ENCODE data around the gene ZNF778.

ZNF778 gene

DNA sequence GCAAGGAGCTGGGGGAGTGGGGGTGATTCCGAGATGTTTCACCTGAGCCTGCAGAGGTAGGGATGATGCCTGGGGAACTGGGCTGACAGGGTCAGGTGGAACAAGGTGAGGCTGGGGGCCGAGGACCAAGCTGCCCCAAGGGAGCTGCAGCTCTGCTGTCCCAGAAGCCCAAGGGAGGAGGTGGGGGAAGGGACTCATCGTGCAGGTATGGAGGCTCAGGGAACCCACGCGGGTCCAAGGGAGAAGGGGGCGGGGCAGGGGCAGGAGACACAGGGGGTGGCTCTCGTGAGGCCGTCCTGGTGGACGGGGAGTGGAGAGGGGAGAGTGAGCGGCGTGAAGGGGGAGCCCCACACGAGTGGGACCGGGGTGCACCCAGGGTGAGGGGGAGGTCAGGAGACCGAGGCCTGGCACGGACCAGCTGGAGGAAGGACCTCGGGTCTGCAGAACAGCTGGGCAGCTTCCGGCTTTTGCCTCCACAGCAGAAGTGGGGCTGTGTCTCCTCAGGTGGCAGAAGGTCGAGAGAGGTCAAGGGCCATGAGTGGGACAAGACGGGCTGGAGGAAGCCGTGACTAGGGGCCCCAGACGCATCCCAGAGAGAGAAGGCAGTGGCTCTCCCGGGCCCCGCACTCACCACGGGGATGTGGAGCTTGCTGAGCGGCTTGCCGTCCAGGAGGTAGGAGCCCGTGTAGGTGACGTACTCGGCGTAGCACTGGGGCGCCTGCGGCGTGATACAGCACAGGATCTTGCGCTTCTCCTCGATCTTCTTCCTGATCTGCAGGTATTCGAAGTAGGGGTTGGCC lies 61.1 kb downstream of the ZNF778 start:
- DNase-seq = no peak

DNA sequence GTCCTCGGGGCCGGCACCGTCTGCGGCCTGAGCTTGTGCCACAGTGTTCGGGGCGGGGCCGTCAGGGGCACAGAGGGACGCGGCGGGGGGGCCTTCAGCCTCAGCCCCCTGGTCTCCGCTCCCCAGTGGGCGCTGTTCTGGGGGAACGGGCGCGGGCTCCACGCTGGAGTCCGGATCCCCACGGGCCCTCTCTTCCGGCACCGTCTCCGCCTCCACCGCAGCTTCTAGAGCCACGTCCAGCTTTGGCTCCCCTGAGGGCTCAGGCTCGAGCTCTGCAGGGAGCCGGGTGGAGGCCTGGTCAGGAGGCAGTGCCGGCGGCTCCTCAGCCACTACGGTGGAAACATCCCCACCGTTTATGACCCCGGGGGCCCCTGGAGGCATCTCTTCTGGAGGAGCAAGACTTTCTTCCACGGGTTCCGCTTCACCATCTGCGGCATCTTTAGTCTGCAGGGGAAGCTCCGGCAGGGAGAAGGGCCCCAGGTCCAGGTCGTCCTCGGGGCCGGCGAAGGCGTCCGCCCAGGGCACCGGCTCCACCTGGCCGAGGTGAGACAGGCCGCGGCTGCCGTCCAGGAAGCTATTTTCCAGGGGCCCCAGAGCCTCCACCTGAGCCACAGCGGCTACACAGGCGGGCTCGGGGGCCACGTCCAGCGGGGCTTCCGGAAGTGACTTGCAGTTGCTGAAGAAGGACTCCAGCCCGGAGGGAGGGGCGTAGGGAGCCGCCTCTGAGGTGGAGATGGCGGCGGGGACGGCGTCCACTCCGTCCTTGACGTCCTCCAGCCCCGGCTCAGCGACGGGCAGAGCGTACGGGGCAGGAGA lies 62.4 kb downstream of the ZNF778 start:
- no peak for DNase-seq

DNA sequence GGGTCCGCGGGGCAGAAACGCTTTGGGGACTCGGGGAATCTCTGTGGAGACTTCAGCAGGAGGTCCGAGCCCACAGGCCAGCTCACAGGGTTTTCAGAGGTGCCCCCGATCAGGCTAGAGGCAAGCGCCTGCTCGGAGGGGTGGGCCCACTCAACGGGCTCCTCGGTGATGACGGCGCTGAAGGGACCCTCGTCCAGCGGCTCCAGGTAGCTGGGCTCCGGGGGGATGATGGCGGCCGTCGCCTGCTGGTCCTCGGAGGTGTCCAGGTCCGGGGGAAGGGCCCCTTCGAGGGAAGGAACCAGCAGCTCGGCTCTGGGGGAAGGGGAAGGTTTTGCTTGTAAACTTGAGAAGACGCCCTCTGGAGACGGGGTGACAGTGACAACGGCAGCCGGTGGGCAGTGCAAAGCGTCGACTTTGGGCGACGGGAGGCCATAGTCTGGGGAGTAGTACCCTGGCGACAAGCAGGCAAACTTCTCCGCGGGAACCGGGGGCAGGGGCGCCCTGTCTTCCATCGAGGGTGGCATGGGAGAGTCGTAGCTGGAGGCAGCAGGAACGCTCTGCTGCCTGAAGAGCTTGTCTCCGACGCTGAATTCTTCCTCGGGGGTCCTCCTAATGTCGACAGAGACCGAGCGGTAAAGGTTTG lies 63.2 kb downstream of the ZNF778 start:
- DNase-seq = no peak

DNA sequence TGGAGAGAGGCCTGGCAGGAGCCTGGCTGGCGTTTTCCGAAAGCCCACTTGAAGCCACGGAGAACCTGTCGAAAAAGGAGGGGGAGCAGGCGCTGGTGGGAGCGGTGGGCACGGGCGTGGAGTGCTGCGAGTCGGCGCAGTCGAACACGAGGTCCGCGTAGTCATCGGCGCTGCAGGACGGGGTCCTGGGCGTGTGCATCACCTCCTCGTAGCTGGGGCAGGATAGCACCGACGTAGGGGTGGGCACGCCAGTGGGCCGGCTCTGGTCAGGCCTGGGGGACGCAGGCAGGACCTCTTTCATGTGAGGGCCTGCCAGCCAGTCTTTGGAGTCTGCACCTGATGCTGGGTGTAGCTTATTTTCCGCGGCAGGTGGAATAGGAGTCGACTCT lies 63.7 kb downstream of the ZNF778 start:
- DNase-seq = no peak

DNA sequence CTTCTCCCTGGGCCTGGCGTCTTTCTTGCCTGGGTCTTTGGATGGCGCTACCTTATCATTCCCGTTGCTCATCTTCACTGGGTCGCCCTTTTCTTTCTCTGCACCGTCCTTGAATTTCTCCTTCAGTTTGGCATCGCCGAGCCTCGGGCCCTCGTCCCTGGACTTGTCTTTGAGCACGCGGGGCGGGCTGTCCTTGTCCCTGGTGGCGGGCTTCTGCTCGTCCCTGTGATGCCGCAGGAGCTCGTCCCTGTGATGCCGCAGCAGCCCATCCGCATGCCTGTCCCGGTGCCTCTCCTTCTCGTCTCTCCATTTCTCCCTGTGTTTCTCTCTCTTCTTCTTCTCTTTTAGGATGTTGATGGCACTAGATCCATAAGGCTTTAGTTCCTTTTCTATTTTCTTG lies 64.3 kb downstream of the ZNF778 start:
- no peak for DNase-seq

DNA sequence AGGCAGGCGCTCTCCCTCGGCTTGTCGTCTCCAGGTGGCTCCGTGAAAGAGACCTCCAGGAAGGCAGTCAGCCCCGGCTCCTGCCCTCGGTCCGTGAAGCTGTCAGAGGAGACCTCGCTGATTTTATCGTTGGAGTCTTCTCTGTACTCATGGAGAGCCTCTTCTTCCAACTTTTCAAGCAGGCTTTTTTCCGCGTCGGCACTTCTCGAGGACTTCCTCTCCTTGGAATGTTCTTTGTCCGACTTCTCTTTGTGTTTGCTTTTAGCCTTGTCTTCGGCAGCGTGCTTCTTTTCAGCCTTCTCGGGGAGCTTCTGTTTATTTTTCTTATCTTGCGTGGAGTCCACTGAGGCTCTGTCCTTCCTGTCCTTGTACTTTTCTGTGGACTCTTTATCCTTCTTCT lies 65.0 kb downstream of the ZNF778 start:
- no peak for DNase-seq

DNA sequence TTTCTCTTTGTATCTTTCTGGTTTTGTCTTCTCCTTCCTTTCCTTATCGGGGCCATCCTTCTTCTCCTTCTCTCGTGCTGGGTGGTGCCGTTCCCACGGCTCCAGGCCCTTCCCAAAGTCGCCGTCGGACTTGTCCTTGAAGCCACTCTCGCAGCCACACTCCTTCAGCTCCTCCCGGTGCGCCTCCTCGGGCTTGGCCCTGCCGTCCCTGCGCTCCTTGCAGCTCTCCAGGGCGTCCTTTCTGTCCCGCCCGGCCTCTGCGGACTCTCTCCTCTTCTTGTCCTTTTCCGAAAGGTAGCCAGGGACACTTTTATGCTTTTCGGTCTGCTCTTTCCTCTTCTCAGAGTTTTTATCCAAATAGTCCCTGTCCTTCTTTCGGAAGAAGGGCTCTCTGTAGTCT lies 65.9 kb downstream of the ZNF778 start:
- no peak for DNase-seq

DNA sequence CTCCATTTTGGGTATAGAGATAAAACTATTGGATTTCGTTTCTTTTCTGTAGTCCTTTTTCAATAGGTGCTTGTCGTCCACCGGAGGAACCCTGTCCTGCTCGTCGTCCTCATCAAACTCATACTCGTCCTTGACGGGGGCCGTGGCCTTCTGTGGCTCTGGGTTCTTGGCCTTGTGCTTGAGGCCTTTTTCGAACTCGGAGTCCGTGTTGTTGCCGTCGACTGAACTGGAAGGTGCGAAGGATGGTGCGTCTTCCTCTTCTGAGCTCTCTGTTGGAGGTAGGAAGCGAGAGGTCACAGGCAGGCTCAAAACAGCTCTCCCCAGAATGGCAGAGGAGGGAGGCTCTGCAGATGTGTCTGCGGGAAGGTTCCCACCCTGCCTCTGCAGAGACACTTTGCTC lies 67.9 kb downstream of the ZNF778 start:
- DNase-seq = no peak

DNA sequence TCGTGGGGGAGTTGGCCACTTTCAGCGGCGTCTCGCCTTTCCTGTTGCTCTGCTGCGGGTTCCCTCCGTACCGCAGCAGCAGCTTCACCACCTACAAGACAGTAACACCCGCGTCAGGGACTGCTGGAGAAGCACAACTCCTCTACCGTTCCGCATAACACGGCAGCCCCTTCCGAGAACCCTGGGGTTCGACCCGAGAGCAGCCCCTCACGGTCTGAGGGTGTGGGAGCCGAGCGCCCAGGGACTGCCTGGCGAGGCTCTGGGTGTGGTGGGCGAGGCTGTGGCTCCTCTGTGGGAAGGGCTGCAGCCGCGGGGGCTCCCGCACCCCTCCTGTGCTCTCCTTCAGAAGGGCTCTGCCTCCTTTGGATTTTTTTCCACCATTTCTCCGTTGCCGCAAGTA lies 68.6 kb downstream of the ZNF778 start:
- no peak for DNase-seq

All from NCI-H187 treated with DMSO at 0.1 percent for 48 hours (cell line).